OCI-LY1 (cell line): ENCODE data around the gene IL20RB.

Experiments
- H2AFZ ChIP-seq: fragments of 200-600 bp; sonication (generic), shearing (Covaris generic); 2 replicates; pipeline ENCODE4 v1.6.0; 2014; ENCODE audit warnings: antibody characterized with exemption, mild to moderate bottlenecking, low read length
- H3F3A ChIP-seq: fragments of 200-600 bp; sonication (generic), shearing (Covaris generic); 2 replicates; pipeline ENCODE4 v1.6.0; 2014; ENCODE audit warnings: mild to moderate bottlenecking, antibody characterized with exemption, low read length, moderate library complexity; ENCODE audit not compliant: insufficient read depth
- H3K27ac ChIP-seq: fragments of 200-600 bp; sonication (generic); 2 replicates; pipeline ENCODE4 v1.5.1; 2014; ENCODE audit warnings: low read length, mixed run types, mild to moderate bottlenecking, low read depth; ENCODE audit not compliant: poor library complexity, severe bottlenecking
- H3K27me3 ChIP-seq: fragments of 200-600 bp; sonication (generic); 2 replicates; pipeline ENCODE4 v1.6.0; 2014; ENCODE audit warnings: antibody characterized with exemption, mild to moderate bottlenecking, low read length, moderate library complexity; ENCODE audit not compliant: insufficient read depth
- H3K36me3 ChIP-seq: fragments of 200-600 bp; sonication (generic); 2 replicates; pipeline ENCODE4 v1.6.1; 2014; ENCODE audit warnings: mild to moderate bottlenecking, antibody characterized with exemption, low read length, moderate library complexity, mixed read lengths; ENCODE audit not compliant: insufficient read depth
- H3K4me1 ChIP-seq: fragments of 200-600 bp; sonication (generic); 2 replicates; pipeline ENCODE4 v1.5.1; 2014; ENCODE audit warnings: mild to moderate bottlenecking, low read length, moderate library complexity; ENCODE audit not compliant: insufficient read depth, severe bottlenecking
- H3K4me2 ChIP-seq: fragments of 200-600 bp; sonication (generic), shearing (Covaris generic); 2 replicates; pipeline ENCODE4 v1.6.1; 2014; ENCODE audit warnings: low read length
- H3K4me3 ChIP-seq: fragments of 200-600 bp; sonication (generic); 2 replicates; pipeline ENCODE4 v1.5.1; 2014; ENCODE audit warnings: low read length, low read depth, mild to moderate bottlenecking, mixed read lengths; ENCODE audit not compliant: poor library complexity, severe bottlenecking
- H3K79me2 ChIP-seq: fragments of 200-600 bp; shearing (Covaris generic); 2 replicates; pipeline ENCODE4 v1.6.1; 2016; ENCODE audit warnings: mixed run types, low read length, mixed read lengths; ENCODE audit not compliant: insufficient read depth
- H3K9ac ChIP-seq: fragments of 200-600 bp; sonication (generic), shearing (Covaris generic); 2 replicates; pipeline ENCODE4 v1.6.1; 2014; ENCODE audit warnings: mild to moderate bottlenecking, low read length, mixed read lengths
- H3K9me2 ChIP-seq: fragments of 200-600 bp; sonication (generic), shearing (Covaris generic); 2 replicates; pipeline ENCODE4 v1.6.1; 2014; ENCODE audit warnings: low read depth, mild to moderate bottlenecking, low read length, mixed read lengths
- H3K9me3 ChIP-seq: fragments of 200-600 bp; shearing (Covaris generic); 2 replicates; pipeline ENCODE4 v1.6.1; 2014; ENCODE audit warnings: low read length, mixed read lengths
- H4K20me1 ChIP-seq: fragments of 200-600 bp; sonication (generic), shearing (Covaris generic); 2 replicates; pipeline ENCODE4 v1.6.0; 2016; ENCODE audit warnings: mild to moderate bottlenecking, low read length; ENCODE audit not compliant: insufficient read depth
- EZH2 ChIP-seq: fragments of 200-600 bp; sonication (generic), shearing (Covaris generic); IDR thresholded peaks from 2 replicates; pipeline ENCODE4 v1.8.0; 2017; ENCODE audit warnings: borderline replicate concordance, mixed run types, mild to moderate bottlenecking, antibody characterized with exemption, low read length, moderate library complexity, mixed read lengths
- TF ChIP-seq, protein P1 (sequence below): fragments of 200-600 bp; sonication (generic), shearing (Covaris generic); IDR thresholded peaks from 2 replicates; pipeline ENCODE4 v1.5.1; 2017; ENCODE audit warnings: mild to moderate bottlenecking, antibody characterized with exemption, low read length, moderate library complexity, mixed read lengths

Gene IL20RB

GRCh38 chr3:137020888-137021287 is 63.1 kb downstream of the IL20RB start:
- no peaks in the 10 kb centered on the region for H3F3A ChIP-seq
- no peaks in the 10 kb centered on the region for H4K20me1 ChIP-seq
- no peaks in the 10 kb centered on the region for H3K27me3 ChIP-seq
- H3K36me3 ChIP-seq = no peaks in the 10 kb centered on the region
- H2AFZ ChIP-seq = no peak overlapping the region
- no peaks in the 10 kb centered on the region for H3K79me2 ChIP-seq
- no peak for TF ChIP-seq EZH2
- TF ChIP-seq, protein P1, sequence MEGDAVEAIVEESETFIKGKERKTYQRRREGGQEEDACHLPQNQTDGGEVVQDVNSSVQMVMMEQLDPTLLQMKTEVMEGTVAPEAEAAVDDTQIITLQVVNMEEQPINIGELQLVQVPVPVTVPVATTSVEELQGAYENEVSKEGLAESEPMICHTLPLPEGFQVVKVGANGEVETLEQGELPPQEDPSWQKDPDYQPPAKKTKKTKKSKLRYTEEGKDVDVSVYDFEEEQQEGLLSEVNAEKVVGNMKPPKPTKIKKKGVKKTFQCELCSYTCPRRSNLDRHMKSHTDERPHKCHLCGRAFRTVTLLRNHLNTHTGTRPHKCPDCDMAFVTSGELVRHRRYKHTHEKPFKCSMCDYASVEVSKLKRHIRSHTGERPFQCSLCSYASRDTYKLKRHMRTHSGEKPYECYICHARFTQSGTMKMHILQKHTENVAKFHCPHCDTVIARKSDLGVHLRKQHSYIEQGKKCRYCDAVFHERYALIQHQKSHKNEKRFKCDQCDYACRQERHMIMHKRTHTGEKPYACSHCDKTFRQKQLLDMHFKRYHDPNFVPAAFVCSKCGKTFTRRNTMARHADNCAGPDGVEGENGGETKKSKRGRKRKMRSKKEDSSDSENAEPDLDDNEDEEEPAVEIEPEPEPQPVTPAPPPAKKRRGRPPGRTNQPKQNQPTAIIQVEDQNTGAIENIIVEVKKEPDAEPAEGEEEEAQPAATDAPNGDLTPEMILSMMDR = no peak
- H3K4me1 ChIP-seq = no peaks in the 10 kb centered on the region
- no peaks in the 10 kb centered on the region for H3K9me2 ChIP-seq
- no peaks in the 10 kb centered on the region for H3K9me3 ChIP-seq
- no peak overlapping the region for H3K9ac ChIP-seq
- H3K4me2 ChIP-seq = no peak overlapping the region
- no peak overlapping the region for H3K27ac ChIP-seq
- H3K4me3 ChIP-seq = no peak overlapping the region

- H3F3A ChIP-seq = no peaks in the 10 kb centered on the region
- no peak overlapping the region for H3K27ac ChIP-seq
- no peaks in the 10 kb centered on the region for H3K9me3 ChIP-seq
- no peak overlapping the region for H3K4me3 ChIP-seq
- H3K4me2 ChIP-seq = no peak overlapping the region
- TF ChIP-seq, protein P1 = no peak
- no peak for TF ChIP-seq EZH2
- H2AFZ ChIP-seq = no peak overlapping the region
- no peaks in the 10 kb centered on the region for H3K4me1 ChIP-seq
- no peaks in the 10 kb centered on the region for H4K20me1 ChIP-seq
- no peak overlapping the region for H3K9ac ChIP-seq
- H3K79me2 ChIP-seq = no peaks in the 10 kb centered on the region
- H3K9me2 ChIP-seq = no peaks in the 10 kb centered on the region
- no peaks in the 10 kb centered on the region for H3K36me3 ChIP-seq
- no peaks in the 10 kb centered on the region for H3K27me3 ChIP-seq
Observed at GRCh38 chr3:137024348-137024747, 66.6 kb downstream of the IL20RB start.

DNA sequence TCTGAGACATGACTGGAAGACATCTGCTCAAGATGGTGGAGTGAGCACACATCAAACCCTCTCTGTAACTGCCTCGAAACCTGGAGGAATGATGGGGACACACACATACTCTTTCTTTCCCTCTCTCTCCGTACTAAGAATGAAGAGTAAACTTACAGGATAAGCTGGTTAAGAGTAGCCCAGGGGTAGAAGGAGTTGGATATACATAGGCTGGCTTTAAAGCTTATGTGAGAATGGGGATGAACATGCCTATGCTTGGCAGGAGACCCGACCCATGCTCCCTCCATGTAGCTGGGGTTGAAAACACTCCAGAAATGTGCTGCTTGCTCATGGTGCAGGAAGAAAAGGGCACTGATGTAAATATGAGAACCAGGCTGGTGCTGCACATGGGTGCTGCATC is 68.9 kb downstream of the IL20RB start:
- Histone ChIP-seq H3K4me1 (no peaks in the 10 kb centered on the region), H3F3A (no peaks in the 10 kb centered on the region), H4K20me1 (no peaks in the 10 kb centered on the region), H3K9me3 (no peaks in the 10 kb centered on the region), H2AFZ (no peak overlapping the region), H3K4me2 (no peak overlapping the region), H3K27ac (no peak overlapping the region), H3K79me2 (no peaks in the 10 kb centered on the region), H3K27me3 (no peaks in the 10 kb centered on the region), H3K9me2 (no peaks in the 10 kb centered on the region), H3K9ac (no peak overlapping the region), H3K4me3 (no peak overlapping the region), H3K36me3 (no peaks in the 10 kb centered on the region)
- TF ChIP-seq, protein P1 = no peak
- TF ChIP-seq EZH2 = no peak
